ENCODE results near the gene CD68. TPM values are rescaled to one million over a fixed set of nuclear protein-coding genes. Genes with fewer than 3 reads are reported as not detected.

Gene CD68
- total RNA-seq, 6 experiments from 2014 or later = 31.6 to 179 (median 51.1) TPM

GRCh38 chr17:7573324-7574080 lies 5.9 kb upstream of the CD68 start:
- H3K36me3 ChIP-seq = peaks cover 28 to 51% (median 37%) of the 10 kb centered on the region in 4 donors
- ATAC-seq (peak; percentile 53 to 63 (median 59)), DNase-seq (peak; percentile 89 to 90 (median 90))
- TF ChIP-seq CTCF (IDR thresholded peaks at IDR 0.05) (no peak), POLR2A (IDR thresholded peaks at IDR 0.05) (peak; percentile 22)
- WGBS (ENCODE audit: insufficient coverage, low coverage, low lambda C conversion rate, missing lambda C conversion rate) = no CpG with 5 or more reads among the region's 71 CpGs
- H3K27ac ChIP-seq = peak overlapping the region; percentile 90 to 99 (median 96)
- intact Hi-C loops (cut with DNase I) = no loop called here
- peaks cover 0 to 48% (median 15%) of the 10 kb centered on the region in 4 donors for H3K4me1 ChIP-seq
- no peaks in the 10 kb centered on the region for H3K9me3 ChIP-seq
- H3K27me3 ChIP-seq = no peaks in the 10 kb centered on the region
- H3K4me3 ChIP-seq = peak overlapping the region; percentile 100

DNA sequence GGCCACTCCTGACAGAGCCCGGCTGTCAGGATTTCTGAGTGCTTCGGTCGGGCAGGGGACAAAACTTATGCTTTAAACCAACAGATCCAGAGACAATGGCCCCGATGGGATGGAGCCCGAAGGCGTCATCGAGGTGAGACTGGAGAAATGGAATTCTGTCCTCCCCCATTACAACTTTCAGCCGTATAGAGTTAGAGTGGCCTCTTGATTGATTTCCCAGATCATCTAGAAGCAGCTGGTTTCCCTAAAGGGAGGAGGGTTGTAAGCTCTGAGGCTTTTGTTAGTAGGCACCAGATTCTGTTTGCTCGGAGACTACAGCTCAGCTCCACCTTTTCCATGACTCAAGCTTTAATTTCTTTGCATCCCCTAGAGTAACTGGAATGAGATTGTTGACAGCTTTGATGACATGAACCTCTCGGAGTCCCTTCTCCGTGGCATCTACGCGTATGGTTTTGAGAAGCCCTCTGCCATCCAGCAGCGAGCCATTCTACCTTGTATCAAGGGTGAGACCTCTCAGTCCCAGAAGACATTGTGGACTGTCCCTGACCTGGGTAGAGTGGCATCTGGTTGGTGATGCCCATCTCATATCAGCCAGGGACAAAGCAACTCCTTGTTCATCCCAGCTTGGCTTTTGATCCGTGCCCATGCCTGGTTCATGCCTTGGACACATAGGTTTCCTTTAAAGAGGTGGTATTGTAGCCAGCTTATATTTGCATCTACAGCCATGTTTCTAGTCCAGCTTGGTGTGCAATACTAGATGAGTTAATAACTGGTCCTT lies 5.1 kb upstream of the CD68 start:
- 27% methylated on average over 8 of the region's 15 CpGs for WGBS (ENCODE audit: insufficient coverage, low coverage, low lambda C conversion rate, missing lambda C conversion rate)
- H3K9me3 ChIP-seq = no peaks in the 10 kb centered on the region
- ATAC-seq = no peak

GRCh38 chr17:7575481-7575883 lies 4.0 kb upstream of the CD68 start:
- no CpG with 5 or more reads among the region's 1 CpG for WGBS (ENCODE audit: insufficient coverage, low coverage, low lambda C conversion rate, missing lambda C conversion rate)
- Histone ChIP-seq H3K36me3 (peaks cover 28 to 52% (median 39%) of the 10 kb centered on the region in 4 donors), H3K4me3 (peak overlapping the region in 1 of 3 donors; percentile 4), H3K27me3 (no peaks in the 10 kb centered on the region), H3K9me3 (no peaks in the 10 kb centered on the region), H3K27ac (no peak overlapping the region), H3K4me1 (peaks cover 0 to 62% (median 21%) of the 10 kb centered on the region in 4 donors)
- ATAC-seq (no peak), DNase-seq (no peak)
- intact Hi-C loops (cut with DNase I) = no loop called here
- peak; percentile 8 for TF ChIP-seq POLR2A (IDR thresholded peaks at IDR 0.05)
- no peak for TF ChIP-seq CTCF (IDR thresholded peaks at IDR 0.05)

More for the DNA sequence above, 5.1 kb upstream of the CD68 start:
- peak in 1 of 3 donors; percentile 14 for DNase-seq
- intact Hi-C loops (cut with DNase I) = no loop called here
- H3K27ac ChIP-seq = peak overlapping the region in 2 of 3 donors; percentile 96 to 99
- H3K4me1 ChIP-seq = peaks cover 0 to 54% (median 19%) of the 10 kb centered on the region in 4 donors
- H3K27me3 ChIP-seq = no peaks in the 10 kb centered on the region
- H3K36me3 ChIP-seq = peaks cover 28 to 56% (median 39%) of the 10 kb centered on the region in 4 donors
- peak overlapping the region; percentile 100 for H3K4me3 ChIP-seq
- TF ChIP-seq CTCF (IDR thresholded peaks at IDR 0.05) (no peak), POLR2A (IDR thresholded peaks at IDR 0.05) (no peak)

GRCh38 chr17:7575959-7576358 lies 3.5 kb upstream of the CD68 start:
- ATAC-seq = no peak
- no peak overlapping the region for H3K4me3 ChIP-seq
- no peaks in the 10 kb centered on the region for H3K9me3 ChIP-seq
- no peaks in the 10 kb centered on the region for H3K27me3 ChIP-seq
- intact Hi-C loops (cut with DNase I) = no loop called here
- WGBS (ENCODE audit: insufficient coverage, low coverage, low lambda C conversion rate, missing lambda C conversion rate) = 66% methylated on average over 5 of the region's 7 CpGs
- peaks cover 28 to 52% (median 39%) of the 10 kb centered on the region in 4 donors for H3K36me3 ChIP-seq
- H3K4me1 ChIP-seq = peaks cover 0 to 62% (median 21%) of the 10 kb centered on the region in 4 donors
- H3K27ac ChIP-seq = no peak overlapping the region
- TF ChIP-seq POLR2A (IDR thresholded peaks at IDR 0.05) (no peak), CTCF (IDR thresholded peaks at IDR 0.05) (no peak)
- no peak for DNase-seq
